ENCODE measurements around the gene MAPT.

Gene MAPT

GRCh38 chr17:46039592-46040186 is 145.3 kb downstream of the MAPT start:
- no peak overlapping the region for H3K9ac ChIP-seq (ENCODE audit: low read length)
- peaks cover 19% of the 10 kb centered on the region for H3K4me1 ChIP-seq (ENCODE audit: insufficient read depth, low read length)
- no peaks in the 10 kb centered on the region for H3K9me3 ChIP-seq (ENCODE audit: low read length)
- H3K4me3 ChIP-seq (ENCODE audit: low read depth in 1 of 2, low read length in 2 of 2): no peak overlapping the region
- no peak overlapping the region for H3K27ac ChIP-seq (ENCODE audit: low read depth, low read length)
- peaks cover 69% of the 10 kb centered on the region for H3K36me3 ChIP-seq (ENCODE audit: insufficient read depth, low read length)
- H3K27me3 ChIP-seq (ENCODE audit: control insufficient read depth in 1 of 2, insufficient read depth in 2 of 2, low read length in 2 of 2): no peaks in the 10 kb centered on the region

- peaks cover 33% of the 10 kb centered on the region for H3K4me1 ChIP-seq (ENCODE audit: insufficient read depth, low read length)
- H3K36me3 ChIP-seq (ENCODE audit: insufficient read depth, low read length): peaks cover 54% of the 10 kb centered on the region
These were observed 147.9 kb downstream of the MAPT start for GRCh38 chr17:46042246-46042645.

GRCh38 chr17:46042925-46043324 is 148.6 kb downstream of the MAPT start:
- Histone ChIP-seq H3K4me3 (ENCODE audit: low read depth in 1 of 2, low read length in 2 of 2) (no peak overlapping the region), H3K9me3 (ENCODE audit: low read length) (no peaks in the 10 kb centered on the region), H3K9ac (ENCODE audit: low read length) (no peak overlapping the region), H3K36me3 (ENCODE audit: insufficient read depth, low read length) (peaks cover 51% of the 10 kb centered on the region), H3K4me1 (ENCODE audit: insufficient read depth, low read length) (peaks cover 33% of the 10 kb centered on the region), H3K27me3 (ENCODE audit: control insufficient read depth in 1 of 2, insufficient read depth in 2 of 2, low read length in 2 of 2) (no peaks in the 10 kb centered on the region), H3K27ac (ENCODE audit: low read depth, low read length) (no peak overlapping the region)

More at GRCh38 chr17:46042246-46042645, 147.9 kb downstream of the MAPT start:
- Histone ChIP-seq H3K9ac (ENCODE audit: low read length) (no peak overlapping the region), H3K27me3 (ENCODE audit: control insufficient read depth in 1 of 2, insufficient read depth in 2 of 2, low read length in 2 of 2) (no peaks in the 10 kb centered on the region), H3K27ac (ENCODE audit: low read depth, low read length) (no peak overlapping the region), H3K9me3 (ENCODE audit: low read length) (no peaks in the 10 kb centered on the region), H3K4me3 (ENCODE audit: low read depth in 1 of 2, low read length in 2 of 2) (no peak overlapping the region)

GRCh38 chr17:46043606-46044005 is 149.3 kb downstream of the MAPT start:
- Histone ChIP-seq H3K27me3 (ENCODE audit: control insufficient read depth in 1 of 2, insufficient read depth in 2 of 2, low read length in 2 of 2) (no peaks in the 10 kb centered on the region), H3K4me3 (ENCODE audit: low read depth in 1 of 2, low read length in 2 of 2) (no peak overlapping the region), H3K27ac (ENCODE audit: low read depth, low read length) (peak overlapping the region; percentile 38), H3K36me3 (ENCODE audit: insufficient read depth, low read length) (peaks cover 44% of the 10 kb centered on the region), H3K4me1 (ENCODE audit: insufficient read depth, low read length) (peaks cover 33% of the 10 kb centered on the region), H3K9ac (ENCODE audit: low read length) (no peak overlapping the region), H3K9me3 (ENCODE audit: low read length) (no peaks in the 10 kb centered on the region)

- Histone ChIP-seq H3K27me3 (ENCODE audit: control insufficient read depth in 1 of 2, insufficient read depth in 2 of 2, low read length in 2 of 2) (no peaks in the 10 kb centered on the region), H3K4me1 (ENCODE audit: insufficient read depth, low read length) (peaks cover 31% of the 10 kb centered on the region), H3K27ac (ENCODE audit: low read depth, low read length) (peak overlapping the region; percentile 43), H3K9me3 (ENCODE audit: low read length) (no peaks in the 10 kb centered on the region), H3K4me3 (ENCODE audit: low read depth in 1 of 2, low read length in 2 of 2) (no peak overlapping the region), H3K9ac (ENCODE audit: low read length) (no peak overlapping the region), H3K36me3 (ENCODE audit: insufficient read depth, low read length) (peaks cover 37% of the 10 kb centered on the region)
These were observed 150.1 kb downstream of the MAPT start for GRCh38 chr17:46044286-46044928.

GRCh38 chr17:46044989-46045388 is 150.6 kb downstream of the MAPT start:
- Histone ChIP-seq H3K27me3 (ENCODE audit: control insufficient read depth in 1 of 2, insufficient read depth in 2 of 2, low read length in 2 of 2) (no peaks in the 10 kb centered on the region), H3K27ac (ENCODE audit: low read depth, low read length) (no peak overlapping the region), H3K36me3 (ENCODE audit: insufficient read depth, low read length) (peaks cover 37% of the 10 kb centered on the region), H3K9ac (ENCODE audit: low read length) (no peak overlapping the region), H3K9me3 (ENCODE audit: low read length) (no peaks in the 10 kb centered on the region), H3K4me3 (ENCODE audit: low read depth in 1 of 2, low read length in 2 of 2) (no peak overlapping the region), H3K4me1 (ENCODE audit: insufficient read depth, low read length) (peaks cover 25% of the 10 kb centered on the region)

- Histone ChIP-seq H3K4me3 (ENCODE audit: low read depth in 1 of 2, low read length in 2 of 2) (no peak overlapping the region), H3K27me3 (ENCODE audit: control insufficient read depth in 1 of 2, insufficient read depth in 2 of 2, low read length in 2 of 2) (no peaks in the 10 kb centered on the region), H3K27ac (ENCODE audit: low read depth, low read length) (no peak overlapping the region), H3K36me3 (ENCODE audit: insufficient read depth, low read length) (peaks cover 42% of the 10 kb centered on the region), H3K9ac (ENCODE audit: low read length) (no peak overlapping the region), H3K4me1 (ENCODE audit: insufficient read depth, low read length) (peaks cover 23% of the 10 kb centered on the region), H3K9me3 (ENCODE audit: low read length) (no peaks in the 10 kb centered on the region)
These were observed 151.3 kb downstream of the MAPT start for GRCh38 chr17:46045639-46046038.

- Histone ChIP-seq H3K9ac (ENCODE audit: low read length) (no peak overlapping the region), H3K9me3 (ENCODE audit: low read length) (no peaks in the 10 kb centered on the region), H3K27ac (ENCODE audit: low read depth, low read length) (peak overlapping the region; percentile 40), H3K4me3 (ENCODE audit: low read depth in 1 of 2, low read length in 2 of 2) (no peak overlapping the region), H3K36me3 (ENCODE audit: insufficient read depth, low read length) (peaks cover 45% of the 10 kb centered on the region), H3K27me3 (ENCODE audit: control insufficient read depth in 1 of 2, insufficient read depth in 2 of 2, low read length in 2 of 2) (no peaks in the 10 kb centered on the region), H3K4me1 (ENCODE audit: insufficient read depth, low read length) (peaks cover 23% of the 10 kb centered on the region)
These were observed 152.6 kb downstream of the MAPT start for GRCh38 chr17:46046957-46047356.

- peaks cover 23% of the 10 kb centered on the region for H3K4me1 ChIP-seq (ENCODE audit: insufficient read depth, low read length)
- H3K4me3 ChIP-seq (ENCODE audit: low read depth in 1 of 2, low read length in 2 of 2): no peak overlapping the region
- H3K9ac ChIP-seq (ENCODE audit: low read length): no peak overlapping the region
- peaks cover 42% of the 10 kb centered on the region for H3K36me3 ChIP-seq (ENCODE audit: insufficient read depth, low read length)
- peak overlapping the region; percentile 40 for H3K27ac ChIP-seq (ENCODE audit: low read depth, low read length)
- no peaks in the 10 kb centered on the region for H3K27me3 ChIP-seq (ENCODE audit: control insufficient read depth in 1 of 2, insufficient read depth in 2 of 2, low read length in 2 of 2)
- H3K9me3 ChIP-seq (ENCODE audit: low read length): no peaks in the 10 kb centered on the region
These were observed 153.0 kb downstream of the MAPT start for GRCh38 chr17:46047398-46047797.

GRCh38 chr17:46047856-46048255 is 153.5 kb downstream of the MAPT start:
- H3K36me3 ChIP-seq (ENCODE audit: insufficient read depth, low read length): peaks cover 38% of the 10 kb centered on the region
- H3K9ac ChIP-seq (ENCODE audit: low read length): no peak overlapping the region
- H3K4me1 ChIP-seq (ENCODE audit: insufficient read depth, low read length): peaks cover 23% of the 10 kb centered on the region
- no peak overlapping the region for H3K27ac ChIP-seq (ENCODE audit: low read depth, low read length)
- no peak overlapping the region for H3K4me3 ChIP-seq (ENCODE audit: low read depth in 1 of 2, low read length in 2 of 2)
- no peaks in the 10 kb centered on the region for H3K9me3 ChIP-seq (ENCODE audit: low read length)
- no peaks in the 10 kb centered on the region for H3K27me3 ChIP-seq (ENCODE audit: control insufficient read depth in 1 of 2, insufficient read depth in 2 of 2, low read length in 2 of 2)

GRCh38 chr17:46049656-46050055 is 155.3 kb downstream of the MAPT start:
- Histone ChIP-seq H3K36me3 (ENCODE audit: insufficient read depth, low read length) (peaks cover 28% of the 10 kb centered on the region), H3K4me3 (ENCODE audit: low read depth in 1 of 2, low read length in 2 of 2) (no peak overlapping the region), H3K27ac (ENCODE audit: low read depth, low read length) (no peak overlapping the region), H3K4me1 (ENCODE audit: insufficient read depth, low read length) (peaks cover 14% of the 10 kb centered on the region), H3K27me3 (ENCODE audit: control insufficient read depth in 1 of 2, insufficient read depth in 2 of 2, low read length in 2 of 2) (no peaks in the 10 kb centered on the region), H3K9me3 (ENCODE audit: low read length) (no peaks in the 10 kb centered on the region), H3K9ac (ENCODE audit: low read length) (no peak overlapping the region)
